ENCODE measurements around the gene HMGN2. TPM values are rescaled to one million over a fixed set of nuclear protein-coding genes. Genes with fewer than 3 reads are reported as not detected.

The HMGN2 gene
- total and polyA plus RNA-seq, 2 of the 13 experiments (the other 11 are each of a cell fraction or from before 2014, with no cell fraction given): 63.4 to 343 TPM

- in situ Hi-C loops (cut with HindIII; ENCODE audit: extremely low pct_ligation_motif_present, low pct_unique_long_range_greater_than_20kb): no loop called here
- DNase-seq (ENCODE audit: low spot score) (no peak), ATAC-seq (no peak), FAIRE-seq (no peak)
- CTCF ChIA-PET (ENCODE audit: low intra/inter-chr PET ratio, low total read pairs): no interaction called here
- H3K9me3 ChIP-seq (ENCODE audit: low read length): no peaks in the 10 kb centered on the region
- intact Hi-C loops (cut with micrococcal nuclease; ENCODE audit: unreplicated experiment): no loop called here
- H3K79me2 ChIP-seq (ENCODE audit: insufficient read depth, low read length): peaks cover 18% of the 10 kb centered on the region
- H3K36me3 ChIP-seq (replicated peaks in 1 of 2; ENCODE audit: control insufficient read depth in 1 of 2, insufficient read depth in 2 of 2, low read length in 2 of 2): peaks cover 1 to 37% of the 10 kb centered on the region in 2 experiments
- no peak for TF ChIP-seq TIGD3 (CRISPR knock-in tag; IDR thresholded peaks at IDR 0.05; ENCODE audit: borderline replicate concordance)
- TF ChIP-seq GATA4 (IDR thresholded peaks at IDR 0.05; ENCODE audit: borderline replicate concordance, low read depth): no peak
- no peak for TF ChIP-seq ZNF383 (CRISPR knock-in tag; IDR thresholded peaks at IDR 0.05; ENCODE audit: borderline replicate concordance)
- TF ChIP-seq ZBTB7B (CRISPR knock-in tag; IDR thresholded peaks at IDR 0.05): no peak
- TF ChIP-seq RBFOX2 (IDR thresholded peaks at IDR 0.05; ENCODE audit: low read depth, low read length): peak; percentile 15; the same call in 1 of the 2 replicates
- TF ChIP-seq NONO (IDR thresholded peaks at IDR 0.05): no peak
- no peak for TF ChIP-seq NONO (CRISPR knock-in tag; conservative IDR thresholded peaks at IDR 0.05)
- TF ChIP-seq PHF8 (CRISPR knock-in tag; IDR thresholded peaks at IDR 0.05): no peak
- no peak overlapping the region for H3K4me3 ChIP-seq (replicated peaks in 1 of 3; ENCODE audit: insufficient read depth in 1 of 3, low read depth in 2 of 3, low read length in 3 of 3)
- no peak overlapping the region for H3K27ac ChIP-seq (ENCODE audit: extremely low read length, insufficient read depth, low read length)
- H3K4me1 ChIP-seq (ENCODE audit: insufficient read depth, low read length): peaks cover 39% of the 10 kb centered on the region
- no peak overlapping the region for H3K4me2 ChIP-seq (ENCODE audit: low read depth, low read length)
- H2AFZ ChIP-seq (ENCODE audit: low read length): no peak overlapping the region
- POLR2A ChIA-PET: no interaction called here
- no peak overlapping the region for H3K9ac ChIP-seq (ENCODE audit: insufficient read depth, low read depth, low read length)
- BruUV-seq (replicated peaks): no TSS peak
- WGBS (ENCODE audit: low lambda C conversion rate): 98% methylated on average over 3 of the region's 3 CpGs
- H4K20me1 ChIP-seq (ENCODE audit: insufficient read depth, low read length): peaks cover 12% of the 10 kb centered on the region
- H3K27me3 ChIP-seq (ENCODE audit: control insufficient read depth in 1 of 2, insufficient read depth in 2 of 2, low read length in 2 of 2): no peaks in the 10 kb centered on the region; a peak in 1 of 5 replicates
Measured at GRCh38 chr1:26475989-26476388, 3.7 kb downstream of the HMGN2 start.

GRCh38 chr1:26476958-26477357, 4.7 kb downstream of the HMGN2 start:
- BruUV-seq (replicated peaks): no TSS peak
- no peak for FAIRE-seq
- in situ Hi-C loops (cut with HindIII; ENCODE audit: extremely low pct_ligation_motif_present, low pct_unique_long_range_greater_than_20kb): no loop called here

More at GRCh38 chr1:26476958-26477357, 4.7 kb downstream of the HMGN2 start:
- WGBS (ENCODE audit: low lambda C conversion rate): 92% methylated on average over 4 of the region's 4 CpGs
- no peak overlapping the region for H3K27ac ChIP-seq (ENCODE audit: extremely low read length, insufficient read depth, low read length)
- no peak for DNase-seq (ENCODE audit: low spot score)
- peaks cover 1 to 37% of the 10 kb centered on the region in 2 experiments for H3K36me3 ChIP-seq (replicated peaks in 1 of 2; ENCODE audit: control insufficient read depth in 1 of 2, insufficient read depth in 2 of 2, low read length in 2 of 2)
- no peak overlapping the region for H3K4me2 ChIP-seq (ENCODE audit: low read depth, low read length)
- peaks cover 18% of the 10 kb centered on the region for H3K79me2 ChIP-seq (ENCODE audit: insufficient read depth, low read length)
- H2AFZ ChIP-seq (ENCODE audit: low read length): no peak overlapping the region
- intact Hi-C loops (cut with micrococcal nuclease; ENCODE audit: unreplicated experiment): no loop called here
- TF ChIP-seq MZF1 (CRISPR knock-in tag; IDR thresholded peaks at IDR 0.05; ENCODE audit: borderline replicate concordance) (no peak), POLR2A (IDR thresholded peaks at IDR 0.05; ENCODE audit: insufficient read depth in 1 of 2, low read depth in 2 of 2, low read length in 2 of 2) (peak in 1 of 2 experiments; percentile 19; a peak in 1 of 4 replicates), SNAPC4 (CRISPR knock-in tag; IDR thresholded peaks at IDR 0.05) (no peak)
- ChIA-PET POLR2A (no interaction called here), CTCF (ENCODE audit: low intra/inter-chr PET ratio, low total read pairs) (no interaction called here)
- H3K9ac ChIP-seq (ENCODE audit: insufficient read depth, low read depth, low read length): no peak overlapping the region
- no peaks in the 10 kb centered on the region; a peak in 1 of 5 replicates for H3K27me3 ChIP-seq (ENCODE audit: control insufficient read depth in 1 of 2, insufficient read depth in 2 of 2, low read length in 2 of 2)
- H3K4me3 ChIP-seq (replicated peaks in 1 of 3; ENCODE audit: insufficient read depth in 1 of 3, low read depth in 2 of 3, low read length in 3 of 3): no peak overlapping the region
- ATAC-seq: no peak
- H3K4me1 ChIP-seq (ENCODE audit: insufficient read depth, low read length): peaks cover 36% of the 10 kb centered on the region
- no peaks in the 10 kb centered on the region for H3K9me3 ChIP-seq (ENCODE audit: low read length)
- peaks cover 12% of the 10 kb centered on the region for H4K20me1 ChIP-seq (ENCODE audit: insufficient read depth, low read length)

Data from HepG2 (cell line).